A549 (cell line): ENCODE results near the gene TEDC1. TPM values are rescaled to one million over a fixed set of nuclear protein-coding genes. Genes with fewer than 3 reads are reported as not detected.

Experiments used
- ATAC-seq, 2 experiments: fragments of 200-7000 bp in 1 of 2; fragments of >200 bp in 1 of 2; cut with Nextera tagmentation in 1 of 2; cut with Tn5 transposase in 1 of 2; 3 replicates each; pipeline versions ENCODE4 v1.8.0 to v1.9.1; 2018 to 2020; ENCODE audit warnings: mild to moderate bottlenecking in 1 of 2, moderate library complexity in 1 of 2
- CTCF ChIA-PET: fragments of 300-600 bp; sonication (Branson Sonifier 250); formaldehyde crosslinking; extraction: SDS; loops from one replicate; lab custom pipeline; 2021; ENCODE audit warnings: antibody characterized with exemption, inconsistent platforms; lab: Yijun Ruan, JAX
- POLR2A ChIA-PET: fragments of 350-600 bp; formaldehyde crosslinking; extraction: SDS; loops from one replicate; lab custom pipeline; 2021; ENCODE audit warnings: antibody characterized with exemption, inconsistent platforms; lab: Yijun Ruan, JAX
- DNase-seq, 2 experiments: peaks; one replicate each; pipeline versions ENCODE4 v3.0.0 to v3.0.0-alpha.2; 2011 to 2016; ENCODE audit warnings: low read depth in 1 of 2, low spot score in 1 of 2
- FAIRE-seq: peaks from 2 replicates; lab custom pipeline; 2011; peaks lifted over from hg19 to GRCh38; lab: Jason Lieb, UNC
- H3K27ac ChIP-seq, 2 experiments: fragments of >200 bp; sonication (Bioruptor Twin); formaldehyde crosslinking; 3 replicates each; pipeline ENCODE4 v1.5.1; 2016 to 2017
- H3K4me1 ChIP-seq: fragments of >200 bp; sonication (Bioruptor Twin); formaldehyde crosslinking; 3 replicates; pipeline ENCODE4 v1.6.1; 2016
- H3K4me2 ChIP-seq: fragments of >200 bp; sonication (Bioruptor Twin); formaldehyde crosslinking; 3 replicates; pipeline ENCODE4 v1.6.1; 2016
- H3K4me3 ChIP-seq: fragments of >200 bp; sonication (Bioruptor Twin); formaldehyde crosslinking; 3 replicates; pipeline ENCODE4 v1.5.1; 2016
- H3K9me3 ChIP-seq: fragments of >200 bp; sonication (Bioruptor Twin); formaldehyde crosslinking; 3 replicates; pipeline ENCODE4 v1.6.1; 2016
- CBX2 ChIP-seq: fragments of 200-600 bp; sonication (generic); IDR thresholded peaks from 2 replicates; pipeline ENCODE4 v1.6.1; 2016; ENCODE audit warnings: low read depth, mild to moderate bottlenecking, borderline replicate concordance
- E2F6 ChIP-seq: IDR thresholded peaks from 2 replicates; pipeline ENCODE4 v1.6.1; 2012; ENCODE audit warnings: low read depth, borderline replicate concordance
- EHF ChIP-seq: fragments of 250-450 bp; sonication (Bioruptor Pico); IDR thresholded peaks from 2 replicates; pipeline ENCODE4 v1.5.0; 2020; ENCODE audit warnings: mild to moderate bottlenecking
- EHMT2 ChIP-seq: fragments of 200-600 bp; sonication (generic); IDR thresholded peaks from 2 replicates; pipeline ENCODE4 v1.6.1; 2016; ENCODE audit warnings: antibody characterized with exemption, low read depth, mild to moderate bottlenecking, moderate library complexity
- ESRRA ChIP-seq: fragments of 150-350 bp; IDR thresholded peaks from 2 replicates; pipeline ENCODE4 v1.6.1; 2014; ENCODE audit warnings: mild to moderate bottlenecking, low read length, borderline replicate concordance
- FOSB ChIP-seq: fragments of 250-450 bp; sonication (Bioruptor Pico); IDR thresholded peaks from 2 replicates; pipeline ENCODE4 v1.5.0; 2020; ENCODE audit warnings: mild to moderate bottlenecking, moderate library complexity
- FOSL2 ChIP-seq, 2 experiments: fragments of 450-650 bp in 1 of 2; fragments of >200 bp in 1 of 2; sonication (Bioruptor Twin) in 1 of 2; formaldehyde crosslinking; IDR thresholded peaks; 2 replicates each; pipeline versions ENCODE4 v1.5.0 to v1.6.1; 2016 to 2020; ENCODE audit warnings: mild to moderate bottlenecking in 1 of 2, moderate library complexity in 1 of 2
- HES2 ChIP-seq: fragments of >200 bp; sonication (Bioruptor Twin); formaldehyde crosslinking; IDR thresholded peaks from 2 replicates; pipeline ENCODE4 v1.6.1; 2016
- HOXB13 ChIP-seq: fragments of 250-450 bp; sonication (Bioruptor Pico); IDR thresholded peaks from 2 replicates; pipeline ENCODE4 v1.5.0; 2020; ENCODE audit warnings: low read depth, mild to moderate bottlenecking, moderate library complexity
- JUNB ChIP-seq: fragments of >200 bp; sonication (Bioruptor Twin); formaldehyde crosslinking; IDR thresholded peaks from 2 replicates; pipeline ENCODE4 v1.6.1; 2016
- KDM1A ChIP-seq: fragments of 200-600 bp; sonication (generic); IDR thresholded peaks from 2 replicates; pipeline ENCODE4 v1.6.1; 2016; ENCODE audit warnings: low read depth, mild to moderate bottlenecking
- KDM5A ChIP-seq: fragments of 200-600 bp; sonication (generic); IDR thresholded peaks from 2 replicates; pipeline ENCODE4 v1.6.1; 2016; ENCODE audit warnings: antibody characterized with exemption, mild to moderate bottlenecking
- MAZ ChIP-seq: fragments of 150-350 bp; IDR thresholded peaks from 2 replicates; pipeline ENCODE4 v1.6.1; 2014; ENCODE audit warnings: antibody characterized with exemption, low read depth, low read length, borderline replicate concordance
- MYC ChIP-seq: IDR thresholded peaks from 2 replicates; pipeline ENCODE4 v1.6.1; 2012; ENCODE audit warnings: mild to moderate bottlenecking, inconsistent platforms, low read length, improper control_type of control experiment, borderline replicate concordance
- NFE2L2 ChIP-seq: fragments of 150-350 bp; conservative IDR thresholded peaks from 2 replicates; pipeline ENCODE4 v1.6.1; 2014; ENCODE audit warnings: low read length
- NPAS2 ChIP-seq: fragments of 250-450 bp; sonication (Bioruptor Pico); IDR thresholded peaks from 2 replicates; pipeline ENCODE4 v1.8.0; 2022; ENCODE audit warnings: mild to moderate bottlenecking, moderate library complexity, borderline replicate concordance
- NR3C1 ChIP-seq: fragments of >200 bp; sonication (Bioruptor Twin); formaldehyde crosslinking; IDR thresholded peaks from 3 replicates; pipeline ENCODE4 v1.6.1; 2017
- POLR2A ChIP-seq: IDR thresholded peaks from 2 replicates; pipeline ENCODE4 v1.6.1; 2012; ENCODE audit warnings: mild to moderate bottlenecking, low read length
- RARB ChIP-seq: fragments of 250-450 bp; sonication (Bioruptor Pico); IDR thresholded peaks from 2 replicates; pipeline ENCODE4 v1.8.0; 2021; ENCODE audit warnings: mild to moderate bottlenecking, moderate library complexity
- RCOR1 ChIP-seq: fragments of 150-350 bp; IDR thresholded peaks from 2 replicates; pipeline ENCODE4 v1.6.1; 2014; ENCODE audit warnings: antibody characterized with exemption, low read length, low read depth
- REST ChIP-seq: fragments of 200-600 bp; sonication (generic); IDR thresholded peaks from 2 replicates; pipeline ENCODE4 v1.6.1; 2016; ENCODE audit warnings: antibody characterized with exemption, mild to moderate bottlenecking, moderate library complexity
- RNF2 ChIP-seq: fragments of 200-600 bp; sonication (generic); IDR thresholded peaks from 2 replicates; pipeline ENCODE4 v1.6.1; 2016; ENCODE audit warnings: low read depth, mild to moderate bottlenecking, antibody characterized with exemption, moderate library complexity, borderline replicate concordance
- SMC3 ChIP-seq: fragments of >200 bp; sonication (Bioruptor Twin); formaldehyde crosslinking; IDR thresholded peaks from 3 replicates; pipeline ENCODE4 v1.6.1; 2018; ENCODE audit warnings: inconsistent platforms
- SREBF2 ChIP-seq: fragments of 450-650 bp; IDR thresholded peaks from 2 replicates; pipeline ENCODE4 v1.6.1; 2014; ENCODE audit warnings: mild to moderate bottlenecking, moderate library complexity
- TP53 ChIP-seq: fragments of 250-450 bp; sonication (Bioruptor Pico); IDR thresholded peaks from 2 replicates; pipeline ENCODE4 v1.5.0; 2021; ENCODE audit warnings: mild to moderate bottlenecking, moderate library complexity
- ZFP36 ChIP-seq: fragments of 450-650 bp; IDR thresholded peaks from 2 replicates; pipeline ENCODE4 v1.6.1; 2014; ENCODE audit warnings: borderline replicate concordance; ENCODE audit not compliant: partially characterized antibody
- WGBS: methylation state at CpG from one replicate; pipeline ENCODE4 v1.1.6; 2017; ENCODE audit errors: missing lambda C conversion rate; 5-methylcytosine and 5-hydroxymethylcytosine counted together
- polyA plus RNA-seq, 4 experiments: library from polyadenylated mRNA; depleted of rRNA in 3 of 4; stranded (reverse); fragments of >200 nt; fragmentation: RNase III in 1 of 4; extraction: RNeasy Plus Mini Kit Qiagen cat#74134 plus additional on column Dnase treatment in 1 of 4; gene quantifications; 2 replicates in 3 of 4; 3 replicates in 1 of 4; pipeline ENCODE4 v1.2.3, GENCODE V29; 2011 to 2017
- TF ChIP-seq, protein P1 (sequence below): fragments of 250-450 bp; sonication (Bioruptor Pico); IDR thresholded peaks from 2 replicates; pipeline ENCODE4 v1.5.0; 2021; ENCODE audit warnings: mild to moderate bottlenecking, moderate library complexity, borderline replicate concordance

Gene TEDC1
- polyA plus RNA-seq, 2 of the 4 experiments (the other 2 are of a cell fraction), result 12.7 to 39.6 TPM

GRCh38 chr14:105464501-105464900, 26.5 kb upstream of the TEDC1 start:
- DNase-seq (no peak), ATAC-seq (no peak), FAIRE-seq (no peak)
- no peaks in the 10 kb centered on the region for H3K9me3 ChIP-seq
- no peak for TF ChIP-seq KDM5A
- no peak for TF ChIP-seq POLR2A
- TF ChIP-seq NPAS2, result no peak
- no peak for TF ChIP-seq SMC3
- no peak for TF ChIP-seq TP53
- TF ChIP-seq E2F6, result no peak
- no peak for TF ChIP-seq HES2
- TF ChIP-seq, protein P1, sequence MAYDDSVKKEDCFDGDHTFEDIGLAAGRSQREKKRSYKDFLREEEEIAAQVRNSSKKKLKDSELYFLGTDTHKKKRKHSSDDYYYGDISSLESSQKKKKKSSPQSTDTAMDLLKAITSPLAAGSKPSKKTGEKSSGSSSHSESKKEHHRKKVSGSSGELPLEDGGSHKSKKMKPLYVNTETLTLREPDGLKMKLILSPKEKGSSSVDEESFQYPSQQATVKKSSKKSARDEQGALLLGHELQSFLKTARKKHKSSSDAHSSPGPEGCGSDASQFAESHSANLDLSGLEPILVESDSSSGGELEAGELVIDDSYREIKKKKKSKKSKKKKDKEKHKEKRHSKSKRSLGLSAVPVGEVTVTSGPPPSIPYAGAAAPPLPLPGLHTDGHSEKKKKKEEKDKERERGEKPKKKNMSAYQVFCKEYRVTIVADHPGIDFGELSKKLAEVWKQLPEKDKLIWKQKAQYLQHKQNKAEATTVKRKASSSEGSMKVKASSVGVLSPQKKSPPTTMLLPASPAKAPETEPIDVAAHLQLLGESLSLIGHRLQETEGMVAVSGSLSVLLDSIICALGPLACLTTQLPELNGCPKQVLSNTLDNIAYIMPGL, result no peak
- no peak for TF ChIP-seq MAZ
- no peak for TF ChIP-seq EHF (CRISPR knock-in tag)
- no peak for TF ChIP-seq FOSB (CRISPR knock-in tag)
- no peak for TF ChIP-seq RNF2
- no peak for TF ChIP-seq CBX2
- TF ChIP-seq HOXB13 (CRISPR knock-in tag), result no peak
- ChIA-PET CTCF (interaction anchor here (1.0 to 9.6 kb wide), 3 partner anchors 8 to 25 kb away, joined by 3 to 58 read pairs (median 8); partner anchors contain the start of gene TEDC1), POLR2A (no interaction called here)
- no peak overlapping the region for H3K4me3 ChIP-seq
- H3K4me1 ChIP-seq, result peaks cover 11% of the 10 kb centered on the region
- no peak overlapping the region for H3K27ac ChIP-seq
- WGBS, result 92% methylated on average over 31 of the region's 33 CpGs
- no peak overlapping the region for H3K4me2 ChIP-seq

GRCh38 chr14:105465209-105466031, 25.6 kb upstream of the TEDC1 start:
- no peak overlapping the region for H3K4me3 ChIP-seq
- no peak for TF ChIP-seq RCOR1
- no peak for TF ChIP-seq KDM5A
- TF ChIP-seq KDM1A, result no peak
- no peak for TF ChIP-seq REST
- no peak for TF ChIP-seq FOSL2 (IDR thresholded peaks at IDR 0.05)
- no peak for TF ChIP-seq FOSL2 (CRISPR knock-in tag; IDR thresholded peaks at IDR 0.05)
- TF ChIP-seq ESRRA, result no peak
- no peak for TF ChIP-seq SMC3
- TF ChIP-seq NFE2L2, result no peak
- TF ChIP-seq JUNB, result no peak
- TF ChIP-seq MYC, result no peak
- no peak for TF ChIP-seq POLR2A
- no peak for TF ChIP-seq RNF2
- TF ChIP-seq NPAS2, result no peak
- no peak for TF ChIP-seq SREBF2
- TF ChIP-seq RARB, result no peak
- no peak for TF ChIP-seq TP53
- no peak for TF ChIP-seq MAZ
- no peak for TF ChIP-seq NR3C1
- TF ChIP-seq EHMT2, result no peak
- TF ChIP-seq ZFP36, result no peak
- ATAC-seq (peak in 1 of 2 experiments; percentile 10; a peak in 3 of 6 replicates), DNase-seq (no peak), FAIRE-seq (no peak)
- POLR2A ChIA-PET, result no interaction called here
- CTCF ChIA-PET, result interaction anchor here (1.0 to 9.6 kb wide), 3 partner anchors 9 to 25 kb away, joined by 3 to 58 read pairs (median 8); partner anchors contain the start of gene TEDC1
- WGBS, result 63% methylated on average over 6 of the region's 20 CpGs
- H3K4me2 ChIP-seq, result no peak overlapping the region; the same call in 2 of the 3 replicates
- H3K4me1 ChIP-seq, result peaks cover 11% of the 10 kb centered on the region
- H3K9me3 ChIP-seq, result no peaks in the 10 kb centered on the region
- H3K27ac ChIP-seq, result peak overlapping the region in 1 of 2 experiments; percentile 16; a peak in 1 of 6 replicates
